GM03348 (cell line): ENCODE results near the gene PLEKHG1.

Experiments
- DNase-seq: peaks from one replicate; pipeline ENCODE4 v3.0.0; 2012; ENCODE audit warnings: low spot score

Gene PLEKHG1

GRCh38 chr6:150620244-150620643, 20.6 kb downstream of the PLEKHG1 start:
- DNase-seq = no peak

- DNase-seq = no peak
These were observed 21.1 kb downstream of the PLEKHG1 start for GRCh38 chr6:150620763-150621162.

- no peak for DNase-seq
These were observed 22.8 kb downstream of the PLEKHG1 start for GRCh38 chr6:150622476-150622875.

GRCh38 chr6:150622941-150623874, 23.5 kb downstream of the PLEKHG1 start:
- no peak for DNase-seq

GRCh38 chr6:150624191-150624590, 24.5 kb downstream of the PLEKHG1 start:
- no peak for DNase-seq

GRCh38 chr6:150625927-150626326, 26.2 kb downstream of the PLEKHG1 start:
- DNase-seq = no peak

- DNase-seq = no peak
These were observed 27.5 kb downstream of the PLEKHG1 start for GRCh38 chr6:150627154-150627553.

- DNase-seq = no peak
These were observed 27.9 kb downstream of the PLEKHG1 start for GRCh38 chr6:150627585-150628025.

GRCh38 chr6:150628908-150629307, 29.2 kb downstream of the PLEKHG1 start:
- no peak for DNase-seq

GRCh38 chr6:150631283-150631983, 31.7 kb downstream of the PLEKHG1 start:
- no peak for DNase-seq

- no peak for DNase-seq
These were observed 32.4 kb downstream of the PLEKHG1 start for GRCh38 chr6:150631984-150632642.

GRCh38 chr6:150632785-150633485, 33.2 kb downstream of the PLEKHG1 start:
- no peak for DNase-seq

GRCh38 chr6:150633486-150633834, 33.8 kb downstream of the PLEKHG1 start:
- DNase-seq = no peak

GRCh38 chr6:150634176-150634963, 34.7 kb downstream of the PLEKHG1 start:
- peak; percentile 27 for DNase-seq

GRCh38 chr6:150634964-150635292, 35.2 kb downstream of the PLEKHG1 start:
- no peak for DNase-seq

GRCh38 chr6:150635906-150636514, 36.3 kb downstream of the PLEKHG1 start:
- no peak for DNase-seq

- DNase-seq = no peak
These were observed 37.1 kb downstream of the PLEKHG1 start for GRCh38 chr6:150636808-150637207.

GRCh38 chr6:150637266-150637665, 37.6 kb downstream of the PLEKHG1 start:
- DNase-seq = no peak

- DNase-seq = no peak
These were observed 38.6 kb downstream of the PLEKHG1 start for GRCh38 chr6:150638267-150638666.

- no peak for DNase-seq
These were observed 39.1 kb downstream of the PLEKHG1 start for GRCh38 chr6:150638765-150639164.

- DNase-seq = no peak
These were observed 40.2 kb downstream of the PLEKHG1 start for GRCh38 chr6:150639823-150640331.
